IMR-90 (cell line): ENCODE measurements around the gene NXPH4.

ENCODE experiments used
- CEBPB ChIP-seq: IDR thresholded peaks from 2 replicates; pipeline ENCODE4 v1.6.1; 2012; ENCODE audit warnings: low read depth, low read length, improper control_type of control experiment
- FOS ChIP-seq: fragments of 150-350 bp; IDR thresholded peaks from 2 replicates; pipeline ENCODE4 v1.6.1; 2016; ENCODE audit warnings: low read depth, low read length
- MXI1 ChIP-seq: IDR thresholded peaks from 2 replicates; pipeline ENCODE4 v1.6.1; 2012; ENCODE audit warnings: low read depth, mild to moderate bottlenecking, low read length, moderate library complexity, borderline replicate concordance
- NFE2L2 ChIP-seq: fragments of 150-350 bp; IDR thresholded peaks from 2 replicates; pipeline ENCODE4 v1.6.1; 2016; ENCODE audit warnings: low read depth, mild to moderate bottlenecking, low read length
- POLR2A ChIP-seq: IDR thresholded peaks from 2 replicates; pipeline ENCODE4 v1.6.1; 2012; ENCODE audit warnings: mild to moderate bottlenecking, low read depth, low read length
- RAD21 ChIP-seq: IDR thresholded peaks from 2 replicates; pipeline ENCODE4 v1.6.1; 2012; ENCODE audit warnings: low read length, improper control_type of control experiment
- SMC3 ChIP-seq: fragments of 150-350 bp; IDR thresholded peaks from 2 replicates; pipeline ENCODE4 v1.6.1; 2016; ENCODE audit warnings: low read depth, mild to moderate bottlenecking, antibody characterized with exemption, low read length, moderate library complexity
- TF ChIP-seq, protein P1 (sequence below): conservative IDR thresholded peaks from 2 replicates; pipeline ENCODE4 v1.5.1; 2012; ENCODE audit warnings: mild to moderate bottlenecking, low read depth, low read length, improper control_type of control experiment
- TF ChIP-seq, protein P2 (sequence below): fragments of 150-350 bp; IDR thresholded peaks from 2 replicates; pipeline ENCODE4 v1.6.1; 2017; ENCODE audit warnings: mild to moderate bottlenecking, antibody characterized with exemption, low read length, low read depth

DNA sequence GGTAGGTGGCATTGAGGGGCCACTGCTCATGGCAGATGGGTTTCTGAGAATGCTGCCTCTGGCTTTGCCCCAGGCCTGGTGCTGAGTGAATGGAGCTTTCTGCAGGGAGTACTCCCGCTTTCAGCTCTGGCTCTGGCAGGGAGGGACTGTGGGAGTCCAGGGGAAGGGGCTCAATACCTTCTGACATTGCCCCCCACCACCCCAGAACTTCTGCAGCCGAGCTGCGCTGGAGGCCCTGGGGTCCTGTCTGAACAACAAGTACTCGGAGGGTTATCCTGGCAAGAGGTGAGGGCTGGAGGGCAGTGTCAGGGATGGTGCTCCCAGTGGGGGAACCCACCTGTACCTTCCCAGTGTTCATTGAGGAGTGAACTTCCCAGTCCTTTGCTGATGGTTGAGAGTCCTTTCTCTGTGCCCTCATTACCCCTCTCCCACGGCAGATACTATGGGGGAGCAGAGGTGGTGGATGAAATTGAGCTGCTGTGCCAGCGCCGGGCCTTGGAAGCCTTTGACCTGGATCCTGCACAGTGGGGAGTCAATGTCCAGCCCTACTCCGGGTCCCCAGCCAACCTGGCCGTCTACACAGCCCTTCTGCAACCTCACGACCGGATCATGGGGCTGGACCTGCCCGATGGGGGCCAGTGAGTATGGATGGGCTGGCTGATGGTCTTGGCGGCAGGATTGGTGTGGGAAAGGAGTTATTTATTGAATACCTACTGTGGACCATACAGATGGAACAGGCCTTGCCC lies 14.9 kb downstream of the NXPH4 start:
- TF ChIP-seq, protein P1, sequence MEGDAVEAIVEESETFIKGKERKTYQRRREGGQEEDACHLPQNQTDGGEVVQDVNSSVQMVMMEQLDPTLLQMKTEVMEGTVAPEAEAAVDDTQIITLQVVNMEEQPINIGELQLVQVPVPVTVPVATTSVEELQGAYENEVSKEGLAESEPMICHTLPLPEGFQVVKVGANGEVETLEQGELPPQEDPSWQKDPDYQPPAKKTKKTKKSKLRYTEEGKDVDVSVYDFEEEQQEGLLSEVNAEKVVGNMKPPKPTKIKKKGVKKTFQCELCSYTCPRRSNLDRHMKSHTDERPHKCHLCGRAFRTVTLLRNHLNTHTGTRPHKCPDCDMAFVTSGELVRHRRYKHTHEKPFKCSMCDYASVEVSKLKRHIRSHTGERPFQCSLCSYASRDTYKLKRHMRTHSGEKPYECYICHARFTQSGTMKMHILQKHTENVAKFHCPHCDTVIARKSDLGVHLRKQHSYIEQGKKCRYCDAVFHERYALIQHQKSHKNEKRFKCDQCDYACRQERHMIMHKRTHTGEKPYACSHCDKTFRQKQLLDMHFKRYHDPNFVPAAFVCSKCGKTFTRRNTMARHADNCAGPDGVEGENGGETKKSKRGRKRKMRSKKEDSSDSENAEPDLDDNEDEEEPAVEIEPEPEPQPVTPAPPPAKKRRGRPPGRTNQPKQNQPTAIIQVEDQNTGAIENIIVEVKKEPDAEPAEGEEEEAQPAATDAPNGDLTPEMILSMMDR, result no peak
- TF ChIP-seq POLR2A (no peak), MXI1 (no peak), FOS (no peak), CEBPB (no peak), NFE2L2 (no peak), SMC3 (no peak), RAD21 (no peak)
- TF ChIP-seq, protein P2, sequence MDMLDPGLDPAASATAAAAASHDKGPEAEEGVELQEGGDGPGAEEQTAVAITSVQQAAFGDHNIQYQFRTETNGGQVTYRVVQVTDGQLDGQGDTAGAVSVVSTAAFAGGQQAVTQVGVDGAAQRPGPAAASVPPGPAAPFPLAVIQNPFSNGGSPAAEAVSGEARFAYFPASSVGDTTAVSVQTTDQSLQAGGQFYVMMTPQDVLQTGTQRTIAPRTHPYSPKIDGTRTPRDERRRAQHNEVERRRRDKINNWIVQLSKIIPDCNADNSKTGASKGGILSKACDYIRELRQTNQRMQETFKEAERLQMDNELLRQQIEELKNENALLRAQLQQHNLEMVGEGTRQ, result no peak
